ENCODE measurements around the gene ABCC1.

- TF ChIP-seq CTCF (IDR thresholded peaks at IDR 0.05) (no peak), POLR2A (IDR thresholded peaks at IDR 0.05) (no peak)
These were observed 23.8 kb upstream of the ABCC1 start for GRCh38 chr16:15925631-15926030.
